GM12878 (cell line): ENCODE measurements around the gene RBM18. TPM values are rescaled to one million over a fixed set of nuclear protein-coding genes. Genes with fewer than 3 reads are reported as not detected.

Experiments
- ATAC-seq: fragments of 200-7000 bp; cut with Tn5 transposase; 3 replicates; pipeline ENCODE4 v1.9.1; 2020; ENCODE audit warnings: mild to moderate bottlenecking, moderate library complexity
- BruUV-seq: library from RNA; stranded (reverse); fragments of 400-500 nt; replicated peaks from 2 replicates; lab custom pipeline; 2021; lab: Mats Ljungman, UMichigan
- CTCF ChIA-PET: fragments of 300-600 bp; sonication (Branson Sonifier 250); formaldehyde crosslinking; extraction: SDS; loops from one replicate; lab custom pipeline; 2021; ENCODE audit warnings: inconsistent platforms; lab: Yijun Ruan, JAX
- POLR2A ChIA-PET: fragments of 350-600 bp; formaldehyde crosslinking; extraction: SDS; loops from one replicate; lab custom pipeline; 2021; ENCODE audit warnings: inconsistent platforms; lab: Charles Lee
- RAD21 ChIA-PET: fragments of 300-600 bp; sonication (Branson Sonifier 250); formaldehyde crosslinking; loops from one replicate; lab custom pipeline; 2023; ENCODE audit warnings: antibody characterized with exemption; ENCODE audit not compliant: unreplicated experiment; lab: Charles Lee
- SMC1A ChIA-PET: fragments of 300-600 bp; sonication (Branson Sonifier 250); formaldehyde crosslinking; loops from one replicate; lab custom pipeline; 2023; ENCODE audit not compliant: unreplicated experiment, uncharacterized antibody; lab: Charles Lee
- DNase-seq: peaks from one replicate; pipeline ENCODE4 v3.0.0-alpha.2; 2011; ENCODE audit warnings: low read depth, low spot score
- FAIRE-seq: peaks from 3 replicates; lab custom pipeline; 2011; peaks lifted over from hg19 to GRCh38; lab: Jason Lieb, UNC
- H2AFZ ChIP-seq: 2 replicates; pipeline ENCODE4 v1.6.0; 2011; ENCODE audit warnings: low read depth, low read length, control low read depth; ENCODE audit not compliant: control insufficient read depth
- H3K27ac ChIP-seq: 2 replicates; pipeline ENCODE4 v1.5.1; 2011; ENCODE audit warnings: control low read depth; ENCODE audit not compliant: control insufficient read depth, insufficient read depth
- H3K27me3 ChIP-seq, 2 experiments: replicated peaks in 1 of 2; 2 replicates each; pipeline versions ENCODE4 v1.6.0 to v1.6.1; 2011; ENCODE audit warnings: low read length in 1 of 2; ENCODE audit not compliant: control insufficient read depth in 2 of 2, insufficient read depth in 2 of 2
- H3K36me3 ChIP-seq, 2 experiments: 2 replicates each; pipeline ENCODE4 v1.5.1; 2011; ENCODE audit warnings: low read length in 1 of 2; ENCODE audit not compliant: control insufficient read depth in 2 of 2, insufficient read depth in 2 of 2
- H3K4me1 ChIP-seq: 2 replicates; pipeline ENCODE4 v1.6.1; 2011; ENCODE audit warnings: mild to moderate bottlenecking, low read length, moderate library complexity, mixed read lengths; ENCODE audit not compliant: control insufficient read depth, insufficient read depth
- H3K4me2 ChIP-seq: 2 replicates; pipeline ENCODE4 v1.6.0; 2011; ENCODE audit warnings: control low read depth; ENCODE audit not compliant: control insufficient read depth, insufficient read depth
- H3K4me3 ChIP-seq: fragments of 200-600 bp; sonication (generic); 2 replicates; pipeline ENCODE4 v1.5.1; 2016
- H3K79me2 ChIP-seq: 2 replicates; pipeline ENCODE4 v1.6.0; 2011; ENCODE audit warnings: low read length; ENCODE audit not compliant: control insufficient read depth, insufficient read depth
- H3K9ac ChIP-seq: 2 replicates; pipeline ENCODE4 v1.8.0; 2011; ENCODE audit warnings: low read length, control low read depth, mixed read lengths; ENCODE audit not compliant: control insufficient read depth, insufficient read depth
- H3K9me3 ChIP-seq: replicated peaks from 3 replicates; pipeline ENCODE4 v1.5.1; 2011; ENCODE audit warnings: mild to moderate bottlenecking, low read length; ENCODE audit not compliant: control insufficient read depth, insufficient read depth
- H4K20me1 ChIP-seq: 2 replicates; pipeline ENCODE4 v1.6.0; 2011; ENCODE audit not compliant: control insufficient read depth, insufficient read depth
- EP300 ChIP-seq, 2 experiments: fragments of 150-350 bp in 1 of 2; IDR thresholded peaks; 2 replicates each; pipeline ENCODE4 v1.6.1; 2011 to 2012; ENCODE audit warnings: low read depth in 2 of 2, low read length in 2 of 2, borderline replicate concordance in 1 of 2, improper control_type of control experiment in 1 of 2, inconsistent platforms in 1 of 2; ENCODE audit not compliant: control insufficient read depth in 1 of 2
- KLF5 ChIP-seq: fragments of 450-650 bp; IDR thresholded peaks from 2 replicates; pipeline ENCODE4 v1.6.1; 2014; ENCODE audit warnings: mild to moderate bottlenecking; ENCODE audit not compliant: partially characterized antibody
- NR2C2 ChIP-seq: IDR thresholded peaks from 2 replicates; pipeline ENCODE4 v1.6.1; 2011; ENCODE audit warnings: borderline replicate concordance, low read depth; ENCODE audit not compliant: control insufficient read depth, insufficient read length
- POLR2AphosphoS2 ChIP-seq: IDR thresholded peaks from 2 replicates; pipeline ENCODE4 v1.6.1; 2011; ENCODE audit warnings: low read depth, mild to moderate bottlenecking, low read length, improper control_type of control experiment, moderate library complexity
- RBBP5 ChIP-seq: fragments of 200-600 bp; sonication (generic); conservative IDR thresholded peaks from 2 replicates; pipeline ENCODE4 v1.6.1; 2016
- ZSCAN29 ChIP-seq: fragments of 450-650 bp; IDR thresholded peaks from 2 replicates; pipeline ENCODE4 v1.6.1; 2017; ENCODE audit warnings: mild to moderate bottlenecking, moderate library complexity
- WGBS: methylation state at CpG from one replicate; pipeline ENCODE4 v1.1.6; 2016; ENCODE audit warnings: low lambda C conversion rate; ENCODE audit not compliant: insufficient replicate concordance, insufficient coverage; ENCODE audit errors: missing lambda C conversion rate; 5-methylcytosine and 5-hydroxymethylcytosine counted together
- in situ Hi-C: fragments of 300-500 bp; cut with MboI; formaldehyde crosslinking; loops from 9 replicates; pipeline ENCODE4 v1.14.3; 2018; ENCODE audit warnings: mixed read lengths
- intact Hi-C: fragments of 100-400 bp; cut with micrococcal nuclease; formaldehyde crosslinking; loops from one replicate; pipeline ENCODE4 v1.14.2; 2022; ENCODE audit not compliant: unreplicated experiment
- polyA plus RNA-seq, 11 experiments: library from polyadenylated mRNA; depleted of rRNA in 4 of 11; unstranded in 6 of 11; stranded (reverse) in 5 of 11; fragments of >200 nt; fragmentation: Nextera tagmentation in 4 of 11; fragmentation: Illumina TruSeq in 1 of 11; extraction: Ambion mirVana in 4 of 11; extraction: Trizol in 1 of 11; gene quantifications; 1 replicate in 1 of 11; 2 replicates in 10 of 11; pipeline versions ENCODE4 v1.2.1 to v1.2.3, GENCODE V29; 2011 to 2016; ENCODE audit warnings: inconsistent platforms in 2 of 11, missing spikeins in 2 of 11, low read depth in 1 of 11
- total RNA-seq, 4 experiments: library from RNA; depleted of rRNA in 3 of 4; stranded (reverse); fragments of >200 nt in 3 of 4; fragmentation: Illumina TruSeq in 1 of 4; extraction: Trizol in 1 of 4; gene quantifications; 2 replicates each; pipeline versions ENCODE4 v1.2.1 to v1.2.3, GENCODE V29; 2013 to 2021
- TF ChIP-seq, protein P1 (sequence below): fragments of 450-650 bp; IDR thresholded peaks from 2 replicates; pipeline ENCODE4 v1.6.1; 2017; ENCODE audit warnings: borderline replicate concordance

RBM18 gene
- total and polyA plus RNA-seq, 10 of the 15 experiments (the other 5 are each of a cell fraction or from before 2014, with no cell fraction given) = 6.4 to 46.8 (median 30.4) TPM

DNA sequence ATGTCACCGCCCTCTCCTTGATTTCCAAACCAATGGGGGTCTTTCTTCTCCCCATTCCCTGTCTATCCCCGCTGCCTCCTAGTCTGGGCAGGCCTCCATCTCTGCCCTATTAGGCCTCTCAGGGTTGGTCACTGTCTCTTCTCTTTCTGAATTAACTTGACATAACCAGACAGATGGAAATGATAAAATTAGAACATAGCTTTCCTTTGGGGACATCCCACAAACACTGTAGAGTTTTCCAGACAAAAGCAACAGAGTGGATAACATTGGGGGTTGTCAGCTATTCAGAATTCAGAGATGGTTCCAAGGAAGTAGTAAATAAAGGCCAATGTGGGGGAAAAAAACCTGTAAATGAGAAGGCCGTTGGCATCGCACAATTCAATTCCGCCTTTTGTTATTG is 60.6 kb downstream of the RBM18 start:
- Histone ChIP-seq H3K27me3 (no peaks in the 10 kb centered on the region; a peak in 1 of 4 replicates), H3K79me2 (no peaks in the 10 kb centered on the region), H3K9me3 (no peaks in the 10 kb centered on the region), H3K9ac (no peak overlapping the region), H3K4me1 (no peaks in the 10 kb centered on the region), H3K4me3 (no peak overlapping the region), H2AFZ (no peak overlapping the region)
- BruUV-seq = no TSS peak
- in situ Hi-C loops = no loop called here
- ChIA-PET POLR2A (no interaction called here), CTCF (interaction anchor here (0.8 kb wide), 1 partner anchor 12 kb away, joined by 3 read pairs; no protein-coding TSS in a partner anchor)
- no peak for DNase-seq
- intact Hi-C loops = no loop called here
- ATAC-seq = no peak
- no peak for TF ChIP-seq RBBP5
- TF ChIP-seq, all 136 proteins: peak for 0
- no peak for FAIRE-seq
- Histone ChIP-seq H4K20me1 (no peaks in the 10 kb centered on the region), H3K4me2 (no peak overlapping the region), H3K36me3 (no peaks in the 10 kb centered on the region), H3K27ac (no peak overlapping the region)
- RAD21 ChIA-PET = no interaction called here
- WGBS = 53% methylated on average over 5 of the region's 5 CpGs
- SMC1A ChIA-PET = no interaction called here

DNA sequence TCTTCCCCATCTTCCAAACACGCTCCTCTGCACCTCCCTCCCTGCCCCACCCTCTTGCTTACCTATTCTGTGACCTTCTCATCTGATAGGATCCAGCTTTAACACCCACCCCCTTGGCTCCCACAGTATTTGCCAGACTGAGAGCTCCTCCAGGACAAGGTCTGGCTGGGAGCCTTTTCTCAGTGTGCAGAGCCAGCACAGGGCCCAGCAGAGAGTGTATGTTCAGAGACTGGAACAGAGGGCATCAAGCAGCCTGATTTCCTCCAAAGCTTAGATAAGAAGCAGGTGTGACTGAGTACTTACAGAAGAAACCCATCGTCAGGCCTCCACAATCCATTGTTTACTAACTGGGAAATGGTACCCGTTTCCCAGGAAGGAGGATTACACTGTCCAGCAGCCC is 62.5 kb downstream of the RBM18 start:
- RAD21 ChIA-PET = no interaction called here
- CTCF ChIA-PET = no interaction called here
- POLR2A ChIA-PET = no interaction called here
- no TSS peak for BruUV-seq
- Histone ChIP-seq H3K4me2 (no peak overlapping the region), H3K4me3 (no peak overlapping the region), H3K4me1 (no peaks in the 10 kb centered on the region), H3K27me3 (no peaks in the 10 kb centered on the region; a peak in 1 of 4 replicates), H3K79me2 (no peaks in the 10 kb centered on the region), H3K36me3 (no peaks in the 10 kb centered on the region), H4K20me1 (no peaks in the 10 kb centered on the region), H3K9ac (no peak overlapping the region), H3K9me3 (no peaks in the 10 kb centered on the region), H3K27ac (no peak overlapping the region), H2AFZ (no peak overlapping the region)
- SMC1A ChIA-PET = no interaction called here
- ATAC-seq = no peak
- intact Hi-C loops (no loop called here), in situ Hi-C loops (no loop called here)
- TF ChIP-seq NR2C2 (no peak), EP300 (IDR thresholded peaks at IDR 0.05; ENCODE audit: borderline replicate concordance in 1 of 2, control insufficient read depth in 1 of 2, low read depth in 2 of 2, low read length in 2 of 2) (no peak), KLF5 (no peak), POLR2AphosphoS2 (no peak), ZSCAN29 (no peak)
- TF ChIP-seq, protein P1, sequence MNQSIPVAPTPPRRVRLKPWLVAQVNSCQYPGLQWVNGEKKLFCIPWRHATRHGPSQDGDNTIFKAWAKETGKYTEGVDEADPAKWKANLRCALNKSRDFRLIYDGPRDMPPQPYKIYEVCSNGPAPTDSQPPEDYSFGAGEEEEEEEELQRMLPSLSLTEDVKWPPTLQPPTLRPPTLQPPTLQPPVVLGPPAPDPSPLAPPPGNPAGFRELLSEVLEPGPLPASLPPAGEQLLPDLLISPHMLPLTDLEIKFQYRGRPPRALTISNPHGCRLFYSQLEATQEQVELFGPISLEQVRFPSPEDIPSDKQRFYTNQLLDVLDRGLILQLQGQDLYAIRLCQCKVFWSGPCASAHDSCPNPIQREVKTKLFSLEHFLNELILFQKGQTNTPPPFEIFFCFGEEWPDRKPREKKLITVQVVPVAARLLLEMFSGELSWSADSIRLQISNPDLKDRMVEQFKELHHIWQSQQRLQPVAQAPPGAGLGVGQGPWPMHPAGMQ = no peak
- FAIRE-seq = no peak
- no peak for DNase-seq
- WGBS = 13% methylated on average over 3 of the region's 3 CpGs
